Measurements from ENCODE around the gene BCAM.

Gene BCAM

DNA sequence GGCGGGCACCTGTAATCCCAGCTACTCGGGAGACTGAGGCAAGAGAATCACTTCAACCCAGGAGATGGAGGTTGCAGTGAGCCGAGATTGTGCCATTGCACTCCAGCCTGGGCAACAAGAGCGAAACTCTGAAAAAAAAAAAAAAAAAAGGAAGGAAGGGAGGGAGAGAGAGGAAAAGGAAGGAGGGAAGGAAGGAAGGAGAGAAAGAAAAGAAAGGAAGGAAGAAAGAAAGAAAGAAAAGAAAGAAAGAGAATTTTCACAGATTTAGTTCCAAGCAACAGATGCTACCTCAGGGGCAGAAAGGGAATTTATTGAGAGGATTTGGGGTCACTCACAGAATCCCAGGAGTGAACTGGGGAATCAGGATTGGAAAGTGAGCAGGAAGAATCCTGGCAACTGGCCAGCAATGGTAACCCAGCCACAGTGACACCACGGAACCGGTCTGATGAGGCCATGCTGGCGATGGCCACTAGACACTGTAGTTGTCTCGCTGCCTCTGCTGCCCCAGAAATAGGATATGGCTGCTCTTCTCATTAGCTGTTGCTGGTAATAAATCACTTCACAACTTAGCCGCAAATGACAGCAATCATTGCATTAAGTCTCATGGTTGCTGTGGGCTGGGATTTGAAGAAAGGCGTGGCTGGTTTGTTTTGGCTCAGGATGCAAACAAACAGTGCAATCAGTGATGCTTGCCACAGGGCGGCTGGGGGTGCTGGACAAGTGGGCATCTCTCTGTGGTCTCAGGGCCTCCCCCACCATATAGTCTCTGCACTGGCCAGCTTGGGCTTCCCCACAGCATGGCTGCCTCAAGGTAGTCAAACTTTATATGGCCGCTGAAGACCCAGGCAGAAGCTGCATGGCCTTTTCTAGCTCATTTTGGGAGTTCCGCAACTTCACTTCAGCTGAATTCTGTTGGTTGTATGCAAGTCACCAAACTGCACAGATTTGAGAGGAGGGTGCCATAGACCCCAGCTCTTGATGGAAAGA is 5.2 kb upstream of the BCAM start:
- no peak for FAIRE-seq
- DNase-seq (ENCODE audit: insufficient read length, low spot score): no peak
- TF ChIP-seq POLR2A (IDR thresholded peaks at IDR 0.05; ENCODE audit: low read depth, low read length): no peak

DNA sequence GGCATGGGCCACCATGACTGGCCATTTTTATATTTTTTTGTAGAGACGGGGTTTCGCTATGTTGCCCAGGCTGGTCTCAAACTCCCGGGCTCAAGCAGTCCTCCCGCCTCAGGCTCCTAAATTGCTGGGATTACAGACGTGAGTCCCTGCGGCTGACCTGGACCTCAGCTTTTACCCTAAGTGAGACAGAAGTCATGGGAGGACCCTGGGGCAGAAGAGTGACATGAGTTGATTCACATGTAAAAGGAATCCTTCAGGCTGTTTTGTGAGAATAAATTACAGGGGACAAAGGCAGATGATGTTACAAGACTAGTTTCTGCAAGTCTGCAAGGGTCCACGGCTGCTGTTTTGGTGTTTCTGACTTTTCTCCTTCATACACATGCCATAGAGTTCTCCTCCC is 2.6 kb upstream of the BCAM start:
- no peak for FAIRE-seq
- TF ChIP-seq POLR2A (IDR thresholded peaks at IDR 0.05; ENCODE audit: low read depth, low read length): no peak
- no peak for DNase-seq (ENCODE audit: insufficient read length, low spot score)

DNA sequence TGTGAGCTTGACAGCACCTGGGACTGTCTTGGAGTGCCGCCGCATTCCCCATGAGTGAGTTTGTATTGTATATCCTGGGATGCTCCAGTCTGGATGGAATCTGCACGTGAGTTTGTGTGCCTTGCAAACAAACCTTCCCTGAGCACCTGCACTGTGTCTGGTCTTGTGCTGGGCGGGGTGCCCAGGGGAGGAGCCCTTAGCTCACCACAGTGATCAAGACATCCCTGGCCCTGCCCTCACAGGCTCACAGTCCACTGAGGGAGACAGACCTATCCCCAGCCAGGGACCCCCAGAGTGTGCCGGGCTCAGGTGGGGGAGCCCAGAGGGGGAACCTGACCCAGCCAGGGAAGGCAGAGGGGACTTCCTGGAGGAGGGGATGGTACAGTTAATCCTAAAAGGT is 1.7 kb upstream of the BCAM start:
- DNase-seq (ENCODE audit: insufficient read length, low spot score): no peak
- no peak for FAIRE-seq
- TF ChIP-seq POLR2A (IDR thresholded peaks at IDR 0.05; ENCODE audit: low read depth, low read length): no peak

DNA sequence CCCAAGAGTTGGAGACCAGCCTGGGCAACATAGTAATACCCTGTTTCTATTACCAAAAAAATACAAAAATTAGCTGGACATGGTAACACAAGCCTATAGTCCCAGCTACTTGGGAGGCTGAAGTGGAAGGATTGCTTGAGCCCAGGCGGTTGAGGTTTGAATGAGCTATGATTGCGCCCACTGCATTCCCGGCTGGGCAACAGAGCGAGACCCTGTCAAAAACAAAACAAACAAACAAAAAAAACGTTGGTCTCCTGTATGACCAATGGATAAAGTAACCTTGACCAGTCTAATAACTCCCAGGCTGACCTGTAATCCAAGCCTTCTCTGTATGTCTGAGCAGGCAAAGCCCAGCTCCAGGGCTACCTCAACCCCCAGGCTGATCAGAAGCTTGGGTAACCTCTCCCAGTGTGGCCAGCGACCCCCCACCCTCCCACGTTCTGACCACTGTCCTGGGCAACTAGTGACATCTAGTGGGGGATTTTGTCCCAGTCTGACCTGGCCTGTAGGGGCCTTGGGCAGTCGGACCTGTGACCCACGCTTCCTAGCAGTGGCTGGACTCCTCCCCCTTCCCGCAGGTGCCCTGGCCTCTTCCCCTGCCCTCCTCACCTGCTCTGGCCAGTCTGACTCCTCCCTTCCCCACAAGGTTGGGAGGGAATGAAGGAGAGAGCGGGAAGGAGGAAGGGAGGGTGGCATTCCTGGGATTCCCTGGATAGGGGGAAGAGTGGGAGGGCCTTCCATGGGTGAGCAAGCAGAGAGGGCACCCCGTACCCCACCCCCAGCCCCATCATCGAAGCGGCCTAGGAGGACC is 1.0 kb upstream of the BCAM start:
- DNase-seq (ENCODE audit: insufficient read length, low spot score) (no peak), FAIRE-seq (no peak)
- TF ChIP-seq POLR2A (IDR thresholded peaks at IDR 0.05; ENCODE audit: low read depth, low read length): no peak

DNA sequence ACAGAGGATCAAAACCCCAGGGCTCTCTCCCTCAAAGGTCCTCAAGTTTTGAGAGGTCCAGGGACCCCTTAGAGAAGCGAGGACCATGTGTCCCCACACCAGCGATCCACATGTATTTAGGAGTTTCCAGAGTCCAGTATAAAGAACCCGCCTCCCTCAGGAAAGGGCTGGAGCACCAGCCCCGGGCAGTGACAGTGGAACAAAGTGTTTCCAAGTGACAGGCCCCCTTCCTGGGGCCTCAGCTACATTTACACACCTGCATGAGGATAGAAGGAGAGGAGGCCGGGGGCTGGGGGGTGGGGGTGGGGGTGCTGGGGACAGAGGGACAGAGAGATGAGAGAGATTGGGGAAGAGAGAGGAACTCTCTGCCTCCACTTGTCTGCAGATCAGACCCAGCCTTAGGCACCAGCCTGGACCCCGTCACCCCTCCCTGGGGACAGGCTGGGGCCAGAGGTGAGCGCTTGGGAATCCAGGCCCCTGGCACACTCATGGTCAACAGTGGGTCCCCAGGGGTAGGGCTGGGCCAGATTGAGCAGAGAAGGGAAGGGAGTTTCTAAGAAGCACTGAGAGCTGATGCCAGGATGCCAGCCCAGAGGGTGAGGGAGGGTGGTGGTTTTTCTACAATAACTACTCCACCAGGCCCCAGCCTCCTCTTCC is 802 bp downstream of the BCAM start:
- DNase-seq (ENCODE audit: insufficient read length, low spot score): no peak
- no peak for FAIRE-seq
- no peak for TF ChIP-seq POLR2A (IDR thresholded peaks at IDR 0.05; ENCODE audit: low read depth, low read length)

DNA sequence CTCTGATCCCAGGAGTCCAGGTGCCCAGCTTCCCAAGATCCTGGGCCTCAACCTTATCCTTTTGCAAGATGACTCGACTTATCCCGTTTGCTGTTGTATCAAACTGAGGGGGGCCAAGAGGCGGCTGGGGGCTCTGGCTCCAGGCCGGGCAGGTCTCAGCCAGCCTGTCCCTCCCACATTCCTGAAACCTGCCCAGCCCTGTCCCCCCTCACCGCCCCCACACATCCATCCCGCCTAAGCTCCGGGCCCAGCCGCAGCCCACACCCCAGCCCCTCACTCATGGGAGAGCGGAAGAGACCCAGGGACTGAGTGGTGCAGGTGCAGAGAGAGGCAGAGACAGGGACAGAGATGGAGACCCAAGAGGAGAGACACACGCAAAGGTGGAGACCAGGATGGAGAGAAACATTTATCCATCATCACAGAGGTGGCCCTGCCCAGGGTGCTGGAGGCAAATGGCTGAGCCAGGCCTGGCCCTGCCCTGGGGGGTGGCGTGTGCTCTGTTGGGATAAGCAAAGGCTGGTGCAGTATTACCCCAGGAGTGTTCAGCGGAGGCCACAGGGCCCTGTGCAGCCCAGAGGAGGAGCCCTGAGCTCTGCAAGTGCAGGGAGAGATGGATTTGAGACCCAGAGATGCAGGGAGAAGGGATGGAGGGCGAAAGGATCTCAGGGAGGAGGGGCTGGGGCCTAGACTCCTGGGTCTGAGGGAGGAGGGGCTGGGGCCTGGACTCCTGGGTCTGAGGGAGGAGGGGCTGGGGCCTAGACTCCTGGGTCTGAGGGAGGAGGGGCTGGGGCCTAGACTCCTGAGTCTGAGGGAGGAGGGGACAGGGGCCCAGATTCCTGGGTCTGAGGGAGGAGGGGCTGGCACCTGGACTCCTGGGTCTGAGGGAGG is 1.6 kb downstream of the BCAM start:
- no peak for FAIRE-seq

DNA sequence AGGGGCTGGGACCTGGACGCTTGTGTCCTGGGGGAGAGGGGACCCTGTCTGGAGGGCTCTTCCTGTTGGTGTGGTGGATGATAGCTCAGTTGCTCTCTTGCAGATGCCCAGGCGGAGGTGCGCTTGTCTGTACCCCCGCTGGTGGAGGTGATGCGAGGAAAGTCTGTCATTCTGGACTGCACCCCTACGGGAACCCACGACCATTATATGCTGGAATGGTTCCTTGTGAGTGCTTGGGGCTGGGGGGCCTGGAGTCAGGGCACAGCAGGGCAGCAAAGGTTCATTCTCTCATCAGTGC is 2.2 kb downstream of the BCAM start:
- TF ChIP-seq POLR2A (IDR thresholded peaks at IDR 0.05; ENCODE audit: low read depth, low read length): no peak
- no peak for DNase-seq (ENCODE audit: insufficient read length, low spot score)
- FAIRE-seq: no peak

More for the DNA sequence above, 1.6 kb downstream of the BCAM start:
- DNase-seq (ENCODE audit: insufficient read length, low spot score): no peak
- no peak for TF ChIP-seq POLR2A (IDR thresholded peaks at IDR 0.05; ENCODE audit: low read depth, low read length)

DNA sequence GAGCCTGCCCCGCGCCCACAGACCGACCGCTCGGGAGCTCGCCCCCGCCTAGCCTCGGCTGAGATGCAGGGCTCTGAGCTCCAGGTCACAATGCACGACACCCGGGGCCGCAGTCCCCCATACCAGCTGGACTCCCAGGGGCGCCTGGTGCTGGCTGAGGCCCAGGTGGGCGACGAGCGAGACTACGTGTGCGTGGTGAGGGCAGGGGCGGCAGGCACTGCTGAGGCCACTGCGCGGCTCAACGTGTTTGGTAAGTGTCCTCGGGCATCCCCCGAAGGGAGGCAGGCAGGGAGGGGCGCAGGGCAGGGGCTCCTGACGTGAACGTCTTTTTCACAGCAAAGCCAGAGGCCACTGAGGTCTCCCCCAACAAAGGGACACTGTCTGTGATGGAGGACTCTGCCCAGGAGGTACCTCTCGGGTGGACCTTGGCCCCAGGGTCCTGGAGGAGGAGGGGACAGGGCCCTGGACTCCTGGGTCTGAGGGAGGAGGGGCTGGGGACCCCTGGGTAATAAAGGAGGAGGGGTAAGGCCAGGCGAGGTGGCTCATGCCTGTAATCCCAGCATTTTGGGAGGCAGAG is 3.3 kb downstream of the BCAM start:
- no peak for FAIRE-seq
- no peak for DNase-seq (ENCODE audit: insufficient read length, low spot score)

DNA sequence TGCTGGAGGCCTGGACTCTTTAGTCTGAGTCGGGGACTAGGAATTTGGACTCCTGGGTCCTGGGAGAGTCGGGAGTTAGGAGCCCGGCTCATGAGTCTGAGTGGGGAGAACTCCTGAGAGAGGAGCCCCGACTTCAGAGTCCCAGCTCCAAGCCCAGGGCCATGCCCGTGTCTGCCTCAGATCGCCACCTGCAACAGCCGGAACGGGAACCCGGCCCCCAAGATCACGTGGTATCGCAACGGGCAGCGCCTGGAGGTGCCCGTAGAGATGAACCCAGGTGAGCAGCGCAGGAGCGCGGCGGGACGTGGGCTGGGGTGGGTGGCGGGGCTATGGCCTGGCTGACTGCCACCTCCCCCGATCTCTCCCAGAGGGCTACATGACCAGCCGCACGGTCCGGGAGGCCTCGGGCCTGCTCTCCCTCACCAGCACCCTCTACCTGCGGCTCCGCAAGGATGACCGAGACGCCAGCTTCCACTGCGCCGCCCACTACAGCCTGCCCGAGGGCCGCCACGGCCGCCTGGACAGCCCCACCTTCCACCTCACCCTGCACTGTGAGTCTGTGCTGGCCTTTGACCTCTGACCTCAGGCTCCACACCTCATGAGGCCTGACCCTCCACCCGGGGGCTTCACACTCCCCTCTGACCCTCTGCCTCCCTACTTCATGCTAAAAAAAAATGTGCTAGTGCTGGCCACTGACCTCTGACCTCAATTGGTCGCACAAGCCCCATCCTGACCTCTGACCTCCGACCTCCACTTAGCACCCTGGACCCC is 4.4 kb downstream of the BCAM start:
- no peak for DNase-seq (ENCODE audit: insufficient read length, low spot score)
- no peak for TF ChIP-seq POLR2A (IDR thresholded peaks at IDR 0.05; ENCODE audit: low read depth, low read length)
- FAIRE-seq: no peak

More for the DNA sequence above, 3.3 kb downstream of the BCAM start:
- no peak for TF ChIP-seq POLR2A (IDR thresholded peaks at IDR 0.05; ENCODE audit: low read depth, low read length)

DNA sequence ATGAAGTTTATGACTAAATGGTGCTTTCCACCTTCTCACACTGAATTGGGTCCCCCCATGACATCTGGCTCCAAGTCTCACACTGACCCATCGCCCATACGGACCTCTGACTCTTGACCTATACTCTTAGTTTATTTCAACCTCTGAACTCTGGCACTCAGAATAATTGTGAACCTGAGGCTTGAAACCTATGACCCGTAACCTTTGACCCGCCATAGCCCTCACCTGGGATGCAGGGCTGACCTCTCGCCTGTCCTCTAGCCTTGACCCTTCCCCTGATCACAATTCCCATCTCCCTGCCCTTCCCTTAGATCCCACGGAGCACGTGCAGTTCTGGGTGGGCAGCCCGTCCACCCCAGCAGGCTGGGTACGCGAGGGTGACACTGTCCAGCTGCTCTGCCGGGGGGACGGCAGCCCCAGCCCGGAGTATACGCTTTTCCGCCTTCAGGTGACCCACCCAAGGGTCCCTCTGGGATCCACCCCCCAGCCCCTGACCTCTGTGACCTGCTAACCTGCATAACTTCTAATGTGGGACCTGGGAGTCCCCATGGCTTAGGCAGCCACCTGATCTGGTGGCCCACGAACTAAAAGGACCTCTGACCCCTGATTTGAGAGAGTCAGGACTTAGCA is 5.1 kb downstream of the BCAM start:
- no peak for DNase-seq (ENCODE audit: insufficient read length, low spot score)
- no peak for FAIRE-seq
- no peak for TF ChIP-seq POLR2A (IDR thresholded peaks at IDR 0.05; ENCODE audit: low read depth, low read length)

DNA sequence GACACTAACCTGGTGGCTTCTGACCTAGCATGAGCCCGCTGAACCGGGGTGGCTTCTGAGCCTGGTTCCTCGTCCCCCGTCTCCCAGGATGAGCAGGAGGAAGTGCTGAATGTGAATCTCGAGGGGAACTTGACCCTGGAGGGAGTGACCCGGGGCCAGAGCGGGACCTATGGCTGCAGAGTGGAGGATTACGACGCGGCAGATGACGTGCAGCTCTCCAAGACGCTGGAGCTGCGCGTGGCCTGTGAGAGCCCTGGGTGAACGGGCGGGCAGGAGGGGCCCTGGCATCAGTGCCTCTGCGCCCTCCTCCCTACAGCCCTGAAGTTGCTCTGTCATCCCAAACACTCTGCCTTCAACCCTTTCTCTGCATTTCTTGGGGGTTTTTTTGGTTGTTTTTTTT is 5.6 kb downstream of the BCAM start:
- no peak for TF ChIP-seq POLR2A (IDR thresholded peaks at IDR 0.05; ENCODE audit: low read depth, low read length)
- FAIRE-seq (no peak), DNase-seq (ENCODE audit: insufficient read length, low spot score) (no peak)

DNA sequence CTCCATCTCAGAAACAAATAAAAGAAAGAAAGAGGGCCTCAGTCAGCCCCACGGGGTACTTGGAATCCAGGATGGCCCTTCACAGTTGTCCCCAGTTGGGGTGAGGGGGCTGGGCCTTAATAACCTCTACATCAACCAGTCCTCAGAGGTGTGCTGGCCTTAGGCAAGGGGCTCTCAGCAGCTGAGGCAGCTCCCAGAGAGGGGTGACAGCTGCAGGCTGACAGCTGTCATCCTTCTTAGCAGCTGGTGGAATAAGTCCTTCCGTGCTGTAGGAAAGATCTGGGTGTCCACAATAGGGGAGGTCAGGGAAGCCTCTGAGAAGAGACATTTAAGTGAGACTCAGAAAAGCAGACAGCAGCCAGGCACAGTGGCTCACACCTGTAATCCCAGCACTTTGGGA is 7.4 kb downstream of the BCAM start:
- TF ChIP-seq POLR2A (IDR thresholded peaks at IDR 0.05; ENCODE audit: low read depth, low read length): no peak
- DNase-seq (ENCODE audit: insufficient read length, low spot score): no peak
- FAIRE-seq: no peak

All from H54 (cell line).